Measurements from ENCODE around the gene STX10. TPM values are rescaled to one million over a fixed set of nuclear protein-coding genes. Genes with fewer than 3 reads are reported as not detected.

STX10 gene
- total RNA-seq, 1 donor from 2014 or later: 70.2 TPM

DNA sequence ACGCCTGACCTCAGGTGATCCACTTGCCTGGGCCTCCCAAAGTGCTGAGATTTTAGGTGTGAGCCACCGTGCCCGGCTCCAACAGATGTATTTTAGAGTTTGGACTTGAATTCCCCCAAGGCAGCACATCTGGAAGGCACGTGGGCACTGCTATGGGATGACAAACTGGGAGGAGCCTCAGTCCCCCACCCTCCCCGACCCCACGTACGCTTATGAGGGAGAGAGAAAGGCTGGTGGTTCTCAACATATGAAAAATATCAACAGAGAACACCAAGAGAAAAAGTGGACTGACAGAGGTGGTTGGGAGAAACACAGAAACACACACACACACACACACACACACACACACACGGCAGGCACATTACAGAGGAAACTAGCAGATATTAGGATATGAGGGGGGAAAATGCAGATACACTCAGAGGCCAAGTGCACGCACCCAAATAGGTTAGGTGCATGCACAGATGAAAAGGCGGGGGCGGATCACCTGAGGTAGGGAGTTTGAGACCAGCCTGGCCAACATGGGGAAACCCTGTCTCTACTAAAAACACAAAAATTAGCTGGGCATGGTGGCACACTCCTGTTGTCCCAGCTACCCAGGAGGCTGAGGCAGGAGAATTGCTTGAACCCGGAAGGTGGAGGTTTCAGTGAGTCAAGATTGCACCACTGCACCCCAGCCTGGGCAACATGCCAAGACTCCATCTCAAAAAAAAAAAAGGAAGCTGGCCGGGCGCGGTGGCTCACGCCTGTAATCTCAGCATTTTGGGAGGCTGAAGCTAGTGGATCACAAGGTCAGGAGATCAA, 3.2 kb downstream of the STX10 start:
- DNase-seq (ENCODE audit: low read depth): no peak
- H3K36me3 ChIP-seq (ENCODE audit: control insufficient read depth, insufficient read depth, low read length): peaks cover 5% of the 10 kb centered on the region
- no peak overlapping the region for H3K4me3 ChIP-seq (ENCODE audit: low read depth, low read length)
- TF ChIP-seq, protein P1, sequence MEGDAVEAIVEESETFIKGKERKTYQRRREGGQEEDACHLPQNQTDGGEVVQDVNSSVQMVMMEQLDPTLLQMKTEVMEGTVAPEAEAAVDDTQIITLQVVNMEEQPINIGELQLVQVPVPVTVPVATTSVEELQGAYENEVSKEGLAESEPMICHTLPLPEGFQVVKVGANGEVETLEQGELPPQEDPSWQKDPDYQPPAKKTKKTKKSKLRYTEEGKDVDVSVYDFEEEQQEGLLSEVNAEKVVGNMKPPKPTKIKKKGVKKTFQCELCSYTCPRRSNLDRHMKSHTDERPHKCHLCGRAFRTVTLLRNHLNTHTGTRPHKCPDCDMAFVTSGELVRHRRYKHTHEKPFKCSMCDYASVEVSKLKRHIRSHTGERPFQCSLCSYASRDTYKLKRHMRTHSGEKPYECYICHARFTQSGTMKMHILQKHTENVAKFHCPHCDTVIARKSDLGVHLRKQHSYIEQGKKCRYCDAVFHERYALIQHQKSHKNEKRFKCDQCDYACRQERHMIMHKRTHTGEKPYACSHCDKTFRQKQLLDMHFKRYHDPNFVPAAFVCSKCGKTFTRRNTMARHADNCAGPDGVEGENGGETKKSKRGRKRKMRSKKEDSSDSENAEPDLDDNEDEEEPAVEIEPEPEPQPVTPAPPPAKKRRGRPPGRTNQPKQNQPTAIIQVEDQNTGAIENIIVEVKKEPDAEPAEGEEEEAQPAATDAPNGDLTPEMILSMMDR (IDR thresholded peaks at IDR 0.05; ENCODE audit: insufficient read depth, low read length, poor library complexity, severe bottlenecking): no peak
- no peaks in the 10 kb centered on the region for H3K27me3 ChIP-seq (ENCODE audit: control insufficient read depth, insufficient read depth, low read length)

DNA sequence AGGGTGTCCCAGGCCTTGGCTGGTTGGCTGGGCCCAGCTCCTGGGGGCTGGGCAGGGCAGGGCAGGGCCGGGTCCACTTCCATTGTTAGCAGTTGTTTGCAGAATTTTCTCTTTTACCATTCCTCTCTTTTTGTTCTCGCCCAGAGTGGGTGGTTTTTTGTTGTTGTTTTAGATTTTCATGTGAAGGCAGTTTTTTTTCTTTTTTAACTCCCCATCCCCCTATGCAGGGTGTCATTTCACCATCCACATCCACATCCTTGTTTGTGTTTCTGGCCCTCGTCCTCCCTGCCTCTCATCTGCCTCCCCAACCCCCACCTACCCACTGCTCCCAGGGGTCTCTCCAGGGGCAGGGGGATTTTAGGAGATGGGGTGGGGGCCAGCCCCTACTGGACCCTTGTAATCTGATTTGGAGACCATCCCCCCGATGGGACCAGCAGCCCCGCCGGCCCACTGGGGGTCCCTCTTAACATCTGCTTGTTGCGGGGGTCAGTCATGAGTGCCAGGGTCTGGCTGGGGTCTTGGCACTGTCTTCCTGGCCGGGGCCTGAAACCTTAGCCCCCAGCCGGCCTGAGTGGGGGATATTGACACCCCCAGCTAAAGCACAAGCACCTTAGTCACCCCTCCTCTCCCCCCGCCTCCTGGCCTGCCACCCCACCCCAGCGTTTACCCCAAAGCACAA, 10.4 kb downstream of the STX10 start:
- TF ChIP-seq, protein P1 (IDR thresholded peaks at IDR 0.05; ENCODE audit: insufficient read depth, low read length, poor library complexity, severe bottlenecking): no peak
- DNase-seq (ENCODE audit: low read depth): no peak
- H3K4me3 ChIP-seq (ENCODE audit: low read depth, low read length): no peak overlapping the region
- peaks cover 2% of the 10 kb centered on the region for H3K36me3 ChIP-seq (ENCODE audit: control insufficient read depth, insufficient read depth, low read length)
- H3K27me3 ChIP-seq (ENCODE audit: control insufficient read depth, insufficient read depth, low read length): no peaks in the 10 kb centered on the region

DNA sequence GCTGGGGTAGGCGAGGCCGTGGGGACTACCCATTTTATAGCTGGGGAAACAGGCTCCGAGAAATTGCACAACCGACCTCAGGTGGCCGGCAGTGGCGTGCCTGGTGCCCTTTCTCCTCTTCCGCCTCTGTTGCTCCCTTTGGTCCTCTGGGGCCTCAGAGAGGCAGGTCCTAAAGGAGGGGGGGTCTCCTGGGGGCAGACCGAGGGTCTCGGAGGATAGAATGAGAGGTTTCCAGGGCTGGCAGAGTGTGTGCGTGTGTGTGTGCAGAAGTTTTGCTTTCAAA, 11.3 kb downstream of the STX10 start:
- H3K4me3 ChIP-seq (ENCODE audit: low read depth, low read length): no peak overlapping the region
- H3K27me3 ChIP-seq (ENCODE audit: control insufficient read depth, insufficient read depth, low read length): no peaks in the 10 kb centered on the region
- TF ChIP-seq, protein P1 (IDR thresholded peaks at IDR 0.05; ENCODE audit: insufficient read depth, low read length, poor library complexity, severe bottlenecking): no peak
- no peaks in the 10 kb centered on the region for H3K36me3 ChIP-seq (ENCODE audit: control insufficient read depth, insufficient read depth, low read length)
- no peak for DNase-seq (ENCODE audit: low read depth)

DNA sequence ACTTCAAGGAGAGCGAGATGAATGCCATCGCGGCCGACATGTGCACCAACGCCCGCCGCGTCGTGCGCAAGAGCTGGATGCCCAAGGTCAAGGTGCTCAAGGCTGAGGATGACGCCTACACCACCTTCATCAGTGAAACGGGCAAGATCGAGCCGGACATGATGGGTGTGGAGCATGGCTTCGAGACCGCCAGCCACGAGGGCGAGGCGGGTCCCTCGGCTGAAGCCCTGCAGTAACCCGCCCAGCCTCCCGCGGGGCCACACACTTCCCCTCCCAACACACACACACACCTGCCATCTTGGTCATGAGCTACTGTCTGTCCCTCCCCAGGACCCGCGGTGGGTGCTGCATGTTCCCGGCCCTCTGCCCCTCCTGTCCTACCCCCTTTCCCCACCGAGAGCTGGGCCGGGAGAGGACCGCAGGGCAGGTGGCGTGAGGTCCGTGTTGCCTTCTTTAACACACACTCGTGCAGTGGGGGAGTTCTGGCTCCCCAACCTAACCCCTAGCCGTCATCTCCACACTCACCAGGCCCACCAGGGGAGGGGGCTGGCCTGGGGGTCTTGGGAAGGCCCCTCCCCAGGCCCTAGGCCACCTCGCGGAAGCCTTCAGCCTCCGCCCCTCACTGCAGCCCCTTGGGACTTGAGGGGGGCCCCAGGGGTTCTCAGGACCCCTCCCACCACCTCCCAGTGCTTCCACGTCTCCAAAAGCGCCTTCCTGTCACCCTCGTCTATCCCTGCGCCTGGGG, 11.8 kb downstream of the STX10 start:
- Histone ChIP-seq H3K27me3 (ENCODE audit: control insufficient read depth, insufficient read depth, low read length) (no peaks in the 10 kb centered on the region), H3K36me3 (ENCODE audit: control insufficient read depth, insufficient read depth, low read length) (no peaks in the 10 kb centered on the region), H3K4me3 (ENCODE audit: low read depth, low read length) (no peak overlapping the region)
- TF ChIP-seq, protein P1 (IDR thresholded peaks at IDR 0.05; ENCODE audit: insufficient read depth, low read length, poor library complexity, severe bottlenecking): no peak
- DNase-seq (ENCODE audit: low read depth): no peak

DNA sequence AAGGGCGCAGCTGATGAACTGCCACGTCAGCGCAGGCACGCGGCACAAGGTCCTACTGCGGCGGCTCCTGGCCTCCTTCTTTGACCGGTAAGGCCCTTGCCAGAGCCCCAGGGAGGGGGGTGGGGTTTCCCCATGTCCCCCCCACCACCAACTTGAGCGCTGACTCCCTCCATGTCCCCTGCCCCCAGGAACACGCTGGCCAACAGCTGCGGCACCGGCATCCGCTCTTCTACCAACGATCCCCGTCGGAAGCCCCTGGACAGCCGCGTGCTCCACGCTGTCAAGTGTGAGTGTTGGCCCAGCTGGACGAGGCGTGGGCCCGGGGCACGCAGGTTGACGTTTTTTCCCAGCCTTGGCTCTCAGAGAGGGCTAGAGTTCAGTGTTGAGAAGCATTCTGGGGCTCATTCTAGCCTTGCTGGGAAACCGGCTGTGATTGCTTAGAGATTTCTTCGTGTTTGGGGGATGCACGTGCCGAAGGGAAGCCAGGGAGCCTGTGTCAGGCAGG, 12.8 kb downstream of the STX10 start:
- TF ChIP-seq, protein P1 (IDR thresholded peaks at IDR 0.05; ENCODE audit: insufficient read depth, low read length, poor library complexity, severe bottlenecking): no peak
- Histone ChIP-seq H3K4me3 (ENCODE audit: low read depth, low read length) (no peak overlapping the region), H3K27me3 (ENCODE audit: control insufficient read depth, insufficient read depth, low read length) (no peaks in the 10 kb centered on the region), H3K36me3 (ENCODE audit: control insufficient read depth, insufficient read depth, low read length) (no peaks in the 10 kb centered on the region)
- no peak for DNase-seq (ENCODE audit: low read depth)

Measured in kidney epithelial cell (primary cell).